Measurements from ENCODE around the gene DYNLT5.
A peak's percentile ranks its signal among the peaks of the same experiment; 100 is the strongest.

DYNLT5 gene

DNA sequence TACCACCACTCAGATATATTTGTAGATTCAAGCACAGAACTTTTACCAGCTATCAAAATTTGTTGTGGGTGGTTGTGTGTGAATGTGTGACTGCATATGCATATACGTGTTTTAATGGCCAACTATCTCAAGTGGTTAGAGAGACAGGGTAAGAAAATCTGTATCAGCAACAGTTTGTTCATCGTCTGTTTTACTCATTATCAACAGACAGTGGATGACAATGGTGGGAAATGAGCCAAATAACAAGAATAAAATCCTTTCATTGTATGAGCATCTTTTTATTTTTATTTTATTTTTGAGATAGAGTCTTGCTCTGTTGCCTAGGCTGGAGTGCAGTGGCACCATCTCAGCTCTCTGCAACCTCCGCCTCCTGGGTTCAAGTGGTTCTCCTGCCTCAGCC lies 22.7 kb upstream of the DYNLT5 start:
- Histone ChIP-seq H3K4me2 (ENCODE audit: low read depth, low read length) (no peak overlapping the region), H3K79me2 (ENCODE audit: low read length) (no peaks in the 10 kb centered on the region), H3F3A (ENCODE audit: insufficient read depth, low read length) (peaks cover 16% of the 10 kb centered on the region), H3K4me1 (ENCODE audit: low read length) (peaks cover 51% of the 10 kb centered on the region), H2AFZ (ENCODE audit: low read length) (no peak overlapping the region), H3K9ac (ENCODE audit: low read length) (no peak overlapping the region), H3K9me3 (replicated peaks; ENCODE audit: insufficient read depth, low read length) (no peaks in the 10 kb centered on the region), H4K20me1 (ENCODE audit: insufficient read depth, low read length) (no peaks in the 10 kb centered on the region), H3K9me2 (replicated peaks; ENCODE audit: insufficient read depth, low read length) (no peaks in the 10 kb centered on the region), H3K4me3 (ENCODE audit: low read length) (no peak overlapping the region), H3K27ac (ENCODE audit: low read length) (no peak overlapping the region), H3K27me3 (replicated peaks; ENCODE audit: insufficient read depth, low read length) (no peaks in the 10 kb centered on the region), H3K36me3 (replicated peaks; ENCODE audit: insufficient read depth, low read length) (no peaks in the 10 kb centered on the region)
- TF ChIP-seq CTCF (IDR thresholded peaks at IDR 0.05; ENCODE audit: low read length): no peak
- no peak for TF ChIP-seq EZH2phosphoT487 (IDR thresholded peaks at IDR 0.05; ENCODE audit: low read length)
- TF ChIP-seq EZH2 (optimal IDR thresholded peaks at IDR 0.05; ENCODE audit: low read depth, low read length): no peak
- DNase-seq: no peak

GRCh38 chr1:66730462-66730861 lies 21.8 kb upstream of the DYNLT5 start:
- H3K79me2 ChIP-seq (ENCODE audit: low read length): no peaks in the 10 kb centered on the region
- no peaks in the 10 kb centered on the region for H3K9me3 ChIP-seq (replicated peaks; ENCODE audit: insufficient read depth, low read length)
- peaks cover 51% of the 10 kb centered on the region for H3K4me1 ChIP-seq (ENCODE audit: low read length)
- no peak overlapping the region for H2AFZ ChIP-seq (ENCODE audit: low read length)
- no peaks in the 10 kb centered on the region for H3K9me2 ChIP-seq (replicated peaks; ENCODE audit: insufficient read depth, low read length)
- H3K4me2 ChIP-seq (ENCODE audit: low read depth, low read length): no peak overlapping the region
- H3F3A ChIP-seq (ENCODE audit: insufficient read depth, low read length): peaks cover 16% of the 10 kb centered on the region
- H4K20me1 ChIP-seq (ENCODE audit: insufficient read depth, low read length): no peaks in the 10 kb centered on the region
- no peaks in the 10 kb centered on the region for H3K36me3 ChIP-seq (replicated peaks; ENCODE audit: insufficient read depth, low read length)
- H3K27me3 ChIP-seq (replicated peaks; ENCODE audit: insufficient read depth, low read length): no peaks in the 10 kb centered on the region
- H3K9ac ChIP-seq (ENCODE audit: low read length): no peak overlapping the region
- H3K27ac ChIP-seq (ENCODE audit: low read length): no peak overlapping the region
- DNase-seq: no peak
- no peak for TF ChIP-seq EZH2phosphoT487 (IDR thresholded peaks at IDR 0.05; ENCODE audit: low read length)
- no peak for TF ChIP-seq EZH2 (optimal IDR thresholded peaks at IDR 0.05; ENCODE audit: low read depth, low read length)
- TF ChIP-seq CTCF (IDR thresholded peaks at IDR 0.05; ENCODE audit: low read length): no peak
- no peak overlapping the region for H3K4me3 ChIP-seq (ENCODE audit: low read length)

DNA sequence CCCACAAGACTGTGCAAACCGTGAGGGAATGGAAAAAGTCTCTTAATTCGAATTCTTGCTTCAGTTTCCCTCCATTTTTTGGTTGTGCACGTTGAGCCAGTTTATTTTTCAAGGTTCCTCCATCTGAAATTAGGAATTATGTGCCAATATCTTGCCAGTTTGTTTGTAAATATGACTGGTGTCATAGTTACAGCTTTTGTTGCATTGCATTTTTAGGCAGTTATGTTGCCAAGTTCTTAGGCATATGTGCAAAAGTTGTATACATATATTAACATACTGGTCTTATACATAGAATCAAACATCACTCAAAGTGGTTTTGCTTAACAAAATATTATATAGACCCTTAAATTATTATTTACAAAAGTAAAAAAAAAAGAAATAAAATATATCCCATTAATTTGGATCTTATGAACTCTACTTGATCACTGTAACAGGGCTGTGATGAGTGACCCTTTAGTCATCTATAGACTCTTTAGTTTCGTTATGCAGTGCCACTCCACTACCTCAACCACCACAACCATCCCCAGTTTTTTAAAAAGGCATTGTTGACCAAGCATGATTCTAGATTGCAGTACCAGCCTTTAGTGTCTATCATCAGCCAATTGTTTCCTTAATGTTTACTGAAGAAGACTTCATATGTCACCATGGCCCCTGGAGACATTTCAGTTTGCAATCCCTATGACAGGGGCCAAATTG lies 20.9 kb upstream of the DYNLT5 start:
- no peak overlapping the region for H3K9ac ChIP-seq (ENCODE audit: low read length)
- no peaks in the 10 kb centered on the region for H3K79me2 ChIP-seq (ENCODE audit: low read length)
- no peak for TF ChIP-seq CTCF (IDR thresholded peaks at IDR 0.05; ENCODE audit: low read length)
- no peak for TF ChIP-seq EZH2phosphoT487 (IDR thresholded peaks at IDR 0.05; ENCODE audit: low read length)
- TF ChIP-seq EZH2 (optimal IDR thresholded peaks at IDR 0.05; ENCODE audit: low read depth, low read length): no peak
- H3K4me1 ChIP-seq (ENCODE audit: low read length): peaks cover 43% of the 10 kb centered on the region
- H3K9me2 ChIP-seq (replicated peaks; ENCODE audit: insufficient read depth, low read length): no peaks in the 10 kb centered on the region
- H3K4me3 ChIP-seq (ENCODE audit: low read length): no peak overlapping the region
- H3K36me3 ChIP-seq (replicated peaks; ENCODE audit: insufficient read depth, low read length): no peaks in the 10 kb centered on the region
- H3K4me2 ChIP-seq (ENCODE audit: low read depth, low read length): no peak overlapping the region
- no peaks in the 10 kb centered on the region for H3K27me3 ChIP-seq (replicated peaks; ENCODE audit: insufficient read depth, low read length)
- no peak overlapping the region for H3K27ac ChIP-seq (ENCODE audit: low read length)
- peak; percentile 15 for DNase-seq
- no peaks in the 10 kb centered on the region for H3K9me3 ChIP-seq (replicated peaks; ENCODE audit: insufficient read depth, low read length)
- no peak overlapping the region for H2AFZ ChIP-seq (ENCODE audit: low read length)
- H3F3A ChIP-seq (ENCODE audit: insufficient read depth, low read length): peaks cover 16% of the 10 kb centered on the region
- H4K20me1 ChIP-seq (ENCODE audit: insufficient read depth, low read length): no peaks in the 10 kb centered on the region

Measured in MM.1S (cell line).